ENCODE results near the gene FAM83E.
"Not testable (repeated sequence)": the region's sequence is repeated elsewhere in the genome, so short reads cannot be mapped to it uniquely, and the experiment has no call there.

Gene FAM83E

GRCh38 chr19:48639483-48640375 lies 24.9 kb upstream of the FAM83E start:
- no peak for DNase-seq (ENCODE audit: low spot score)

GRCh38 chr19:48638831-48639381 lies 24.0 kb upstream of the FAM83E start:
- DNase-seq (ENCODE audit: low spot score) = no peak

GRCh38 chr19:48637948-48638830 lies 23.3 kb upstream of the FAM83E start:
- DNase-seq (ENCODE audit: low spot score) = peak; percentile 94

- DNase-seq (ENCODE audit: low spot score) = peak; percentile 99
Observed at GRCh38 chr19:48637449-48637947, 22.6 kb upstream of the FAM83E start.

GRCh38 chr19:48636859-48637448 lies 22.1 kb upstream of the FAM83E start, which contains the start of gene DBP:
Gene DBP (minus strand): TSS chr19:48637379. CDS start chr19:48636994, 385 bp downstream.
- peak; percentile 69 for DNase-seq (ENCODE audit: low spot score)

- no peak for DNase-seq (ENCODE audit: low spot score)
Observed at GRCh38 chr19:48635966-48636858, 21.3 kb upstream of the FAM83E start.

- DNase-seq (ENCODE audit: low spot score) = peak; percentile 70
Observed at GRCh38 chr19:48635263-48635965, 20.5 kb upstream of the FAM83E start.

- peak; percentile 93 for DNase-seq (ENCODE audit: low spot score)
Observed at GRCh38 chr19:48634424-48635262, 19.8 kb upstream of the FAM83E start.

GRCh38 chr19:48634036-48634342 lies 19.1 kb upstream of the FAM83E start:
- DNase-seq (ENCODE audit: low spot score) = no peak

- no peak for DNase-seq (ENCODE audit: low spot score)
Observed at GRCh38 chr19:48633148-48634035, 18.5 kb upstream of the FAM83E start.

GRCh38 chr19:48632692-48633147 lies 17.8 kb upstream of the FAM83E start:
- no peak for DNase-seq (ENCODE audit: low spot score)

GRCh38 chr19:48632286-48632685 lies 17.4 kb upstream of the FAM83E start:
- not testable (repeated sequence) for DNase-seq (ENCODE audit: low spot score)

- DNase-seq (ENCODE audit: low spot score) = no peak
Observed at GRCh38 chr19:48631225-48631624, 16.3 kb upstream of the FAM83E start.

- DNase-seq (ENCODE audit: low spot score) = no peak
Observed at GRCh38 chr19:48630296-48631063, 15.6 kb upstream of the FAM83E start.

GRCh38 chr19:48629599-48630295 lies 14.9 kb upstream of the FAM83E start:
- DNase-seq (ENCODE audit: low spot score) = no peak

- DNase-seq (ENCODE audit: low spot score) = no peak
Observed at GRCh38 chr19:48629297-48629598, 14.4 kb upstream of the FAM83E start.
